ENCODE data around the gene ABCG4.

DNA sequence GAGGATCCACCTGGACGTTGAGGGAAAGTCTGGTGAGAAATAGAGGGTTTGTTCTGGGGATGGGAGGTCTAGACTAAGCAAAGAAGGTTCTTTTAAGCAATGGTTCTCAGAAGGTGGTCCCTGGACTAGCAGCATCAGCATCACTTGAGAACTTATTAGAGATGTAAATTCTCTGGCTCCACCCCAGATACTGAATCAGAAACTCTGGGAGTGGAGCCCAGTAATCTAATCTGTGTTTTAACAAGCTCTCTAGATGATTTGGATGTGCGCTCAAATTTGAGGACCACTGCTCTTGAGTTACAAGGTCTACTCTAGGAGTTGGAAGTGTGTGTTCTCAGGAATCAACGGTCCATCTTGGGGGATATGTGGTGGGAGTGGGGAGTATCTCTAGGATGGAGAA, 3.3 kb upstream of the ABCG4 start:
- TF ChIP-seq, protein P1, sequence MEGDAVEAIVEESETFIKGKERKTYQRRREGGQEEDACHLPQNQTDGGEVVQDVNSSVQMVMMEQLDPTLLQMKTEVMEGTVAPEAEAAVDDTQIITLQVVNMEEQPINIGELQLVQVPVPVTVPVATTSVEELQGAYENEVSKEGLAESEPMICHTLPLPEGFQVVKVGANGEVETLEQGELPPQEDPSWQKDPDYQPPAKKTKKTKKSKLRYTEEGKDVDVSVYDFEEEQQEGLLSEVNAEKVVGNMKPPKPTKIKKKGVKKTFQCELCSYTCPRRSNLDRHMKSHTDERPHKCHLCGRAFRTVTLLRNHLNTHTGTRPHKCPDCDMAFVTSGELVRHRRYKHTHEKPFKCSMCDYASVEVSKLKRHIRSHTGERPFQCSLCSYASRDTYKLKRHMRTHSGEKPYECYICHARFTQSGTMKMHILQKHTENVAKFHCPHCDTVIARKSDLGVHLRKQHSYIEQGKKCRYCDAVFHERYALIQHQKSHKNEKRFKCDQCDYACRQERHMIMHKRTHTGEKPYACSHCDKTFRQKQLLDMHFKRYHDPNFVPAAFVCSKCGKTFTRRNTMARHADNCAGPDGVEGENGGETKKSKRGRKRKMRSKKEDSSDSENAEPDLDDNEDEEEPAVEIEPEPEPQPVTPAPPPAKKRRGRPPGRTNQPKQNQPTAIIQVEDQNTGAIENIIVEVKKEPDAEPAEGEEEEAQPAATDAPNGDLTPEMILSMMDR (IDR thresholded peaks at IDR 0.05 in 2 of 3, conservative IDR thresholded peaks at IDR 0.05 in 1 of 3; ENCODE audit: borderline replicate concordance in 1 of 3, insufficient read depth in 1 of 3, low read depth in 2 of 3, low read length in 2 of 3), result no peak
- TF ChIP-seq, protein P2, sequence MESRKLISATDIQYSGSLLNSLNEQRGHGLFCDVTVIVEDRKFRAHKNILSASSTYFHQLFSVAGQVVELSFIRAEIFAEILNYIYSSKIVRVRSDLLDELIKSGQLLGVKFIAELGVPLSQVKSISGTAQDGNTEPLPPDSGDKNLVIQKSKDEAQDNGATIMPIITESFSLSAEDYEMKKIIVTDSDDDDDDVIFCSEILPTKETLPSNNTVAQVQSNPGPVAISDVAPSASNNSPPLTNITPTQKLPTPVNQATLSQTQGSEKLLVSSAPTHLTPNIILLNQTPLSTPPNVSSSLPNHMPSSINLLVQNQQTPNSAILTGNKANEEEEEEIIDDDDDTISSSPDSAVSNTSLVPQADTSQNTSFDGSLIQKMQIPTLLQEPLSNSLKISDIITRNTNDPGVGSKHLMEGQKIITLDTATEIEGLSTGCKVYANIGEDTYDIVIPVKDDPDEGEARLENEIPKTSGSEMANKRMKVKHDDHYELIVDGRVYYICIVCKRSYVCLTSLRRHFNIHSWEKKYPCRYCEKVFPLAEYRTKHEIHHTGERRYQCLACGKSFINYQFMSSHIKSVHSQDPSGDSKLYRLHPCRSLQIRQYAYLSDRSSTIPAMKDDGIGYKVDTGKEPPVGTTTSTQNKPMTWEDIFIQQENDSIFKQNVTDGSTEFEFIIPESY (IDR thresholded peaks at IDR 0.05; ENCODE audit: extremely low read depth, insufficient replicate concordance, low read length), result no peak
- TF ChIP-seq SP1 (IDR thresholded peaks at IDR 0.05; ENCODE audit: low read depth), result no peak
- no peak for TF ChIP-seq POLR2A (IDR thresholded peaks at IDR 0.05; ENCODE audit: borderline replicate concordance, extremely low read depth, insufficient read depth, insufficient read length)
- no peak for TF ChIP-seq SIN3A (IDR thresholded peaks at IDR 0.05; ENCODE audit: low read depth)
- TF ChIP-seq POLR2AphosphoS5 (IDR thresholded peaks at IDR 0.05; ENCODE audit: low read depth, low read length), result no peak
- TF ChIP-seq EZH2phosphoT487 (IDR thresholded peaks at IDR 0.05; ENCODE audit: borderline replicate concordance), result no peak
- TF ChIP-seq, protein P3, sequence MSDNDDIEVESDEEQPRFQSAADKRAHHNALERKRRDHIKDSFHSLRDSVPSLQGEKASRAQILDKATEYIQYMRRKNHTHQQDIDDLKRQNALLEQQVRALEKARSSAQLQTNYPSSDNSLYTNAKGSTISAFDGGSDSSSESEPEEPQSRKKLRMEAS (IDR thresholded peaks at IDR 0.05), result no peak
- TF ChIP-seq YY1 (IDR thresholded peaks at IDR 0.05; ENCODE audit: extremely low read depth, insufficient replicate concordance, low read depth, low read length), result no peak
